ENCODE results near the gene SBK2. TPM values are rescaled to one million over a fixed set of nuclear protein-coding genes. Genes with fewer than 3 reads are reported as not detected.

Gene SBK2
- total RNA-seq, 6 experiments from 2014 or later, result not detected

DNA sequence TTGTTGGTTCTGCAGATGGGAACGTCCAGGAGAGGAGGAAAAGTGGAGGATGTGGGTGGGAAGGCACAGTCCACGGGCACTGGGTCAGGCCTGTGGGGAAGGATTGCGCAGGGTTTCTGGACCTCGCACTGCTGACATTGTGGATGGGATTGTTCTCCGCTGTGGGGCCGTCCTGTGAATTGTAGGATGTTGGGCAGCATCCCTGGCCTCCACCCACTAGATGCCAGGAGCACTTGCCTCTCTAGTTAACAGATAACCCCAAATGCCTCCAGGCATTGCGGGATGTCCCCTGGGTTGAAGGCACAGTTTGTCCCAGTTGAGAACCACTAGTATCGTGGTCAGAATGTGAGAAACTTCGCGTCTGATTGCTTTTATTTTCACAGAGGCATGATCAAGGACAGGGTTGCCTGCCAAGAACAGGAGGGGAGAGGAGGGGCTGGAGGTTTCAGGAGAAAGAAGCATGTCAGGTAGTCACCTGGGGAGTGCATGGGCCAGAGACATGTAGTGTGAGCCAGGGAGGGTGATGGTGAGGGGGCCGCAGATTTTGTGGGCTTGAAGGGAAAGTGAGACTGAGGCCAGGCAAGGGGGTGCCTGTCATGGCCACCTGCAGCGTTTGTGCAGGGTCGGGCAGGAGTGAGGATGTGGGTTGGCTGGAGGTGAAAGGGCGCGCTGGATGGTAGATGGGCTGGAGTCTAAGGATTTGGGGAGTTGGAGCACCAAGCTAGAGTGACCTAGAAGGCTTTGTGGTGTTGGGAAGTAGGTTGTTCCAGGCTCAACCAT, 57.3 kb downstream of the SBK2 start:
- no peak for DNase-seq
- Mint-ChIP-seq H3K27ac (peak overlapping the region; percentile 19; the same call in 1 of the 2 replicates), H3K4me3 (no peak overlapping the region), H3K9me3 (no peaks in the 10 kb centered on the region), H3K27me3 (ENCODE audit: insufficient read depth) (peaks cover 4% of the 10 kb centered on the region), H3K4me1 (ENCODE audit: low read depth) (peaks cover 40% of the 10 kb centered on the region), H3K36me3 (ENCODE audit: low read depth) (peaks cover 4% of the 10 kb centered on the region)
- TF ChIP-seq, protein P1, sequence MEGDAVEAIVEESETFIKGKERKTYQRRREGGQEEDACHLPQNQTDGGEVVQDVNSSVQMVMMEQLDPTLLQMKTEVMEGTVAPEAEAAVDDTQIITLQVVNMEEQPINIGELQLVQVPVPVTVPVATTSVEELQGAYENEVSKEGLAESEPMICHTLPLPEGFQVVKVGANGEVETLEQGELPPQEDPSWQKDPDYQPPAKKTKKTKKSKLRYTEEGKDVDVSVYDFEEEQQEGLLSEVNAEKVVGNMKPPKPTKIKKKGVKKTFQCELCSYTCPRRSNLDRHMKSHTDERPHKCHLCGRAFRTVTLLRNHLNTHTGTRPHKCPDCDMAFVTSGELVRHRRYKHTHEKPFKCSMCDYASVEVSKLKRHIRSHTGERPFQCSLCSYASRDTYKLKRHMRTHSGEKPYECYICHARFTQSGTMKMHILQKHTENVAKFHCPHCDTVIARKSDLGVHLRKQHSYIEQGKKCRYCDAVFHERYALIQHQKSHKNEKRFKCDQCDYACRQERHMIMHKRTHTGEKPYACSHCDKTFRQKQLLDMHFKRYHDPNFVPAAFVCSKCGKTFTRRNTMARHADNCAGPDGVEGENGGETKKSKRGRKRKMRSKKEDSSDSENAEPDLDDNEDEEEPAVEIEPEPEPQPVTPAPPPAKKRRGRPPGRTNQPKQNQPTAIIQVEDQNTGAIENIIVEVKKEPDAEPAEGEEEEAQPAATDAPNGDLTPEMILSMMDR (IDR thresholded peaks at IDR 0.05), result no peak

DNA sequence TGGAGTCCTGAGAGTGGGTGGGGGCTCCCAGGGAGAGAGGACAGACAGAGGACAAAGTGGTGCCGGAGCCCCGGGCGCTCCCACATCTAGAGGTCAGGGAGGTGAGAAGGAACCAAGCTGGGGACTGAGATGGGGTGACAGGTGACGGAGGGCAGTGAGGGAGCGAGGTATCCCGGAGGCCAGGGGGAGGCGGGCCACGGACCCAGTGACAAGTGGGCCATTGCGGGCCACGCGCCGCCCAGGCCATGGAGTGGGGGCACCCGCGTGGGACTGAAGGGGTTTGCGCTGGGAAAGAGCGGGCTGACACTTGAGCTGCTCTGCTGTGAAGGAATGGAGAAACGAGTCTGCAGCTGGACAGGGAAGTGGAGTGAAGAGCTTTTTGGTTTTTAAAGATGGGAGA, 57.9 kb downstream of the SBK2 start:
- H3K9me3 Mint-ChIP-seq, result no peaks in the 10 kb centered on the region
- TF ChIP-seq, protein P1 (IDR thresholded peaks at IDR 0.05), result no peak
- no peak for DNase-seq
- peaks cover 4% of the 10 kb centered on the region for H3K27me3 Mint-ChIP-seq (ENCODE audit: insufficient read depth)
- peak overlapping the region; percentile 97; the same call in 1 of the 2 replicates for H3K4me3 Mint-ChIP-seq
- H3K27ac Mint-ChIP-seq, result no peak overlapping the region
- peaks cover 40% of the 10 kb centered on the region for H3K4me1 Mint-ChIP-seq (ENCODE audit: low read depth)
- H3K36me3 Mint-ChIP-seq (ENCODE audit: low read depth), result peaks cover 4% of the 10 kb centered on the region

Other genes starting within 250 kb of the SBK2 start
- not detected for gene TMEM150B, start 211.8 kb downstream of the SBK2 start, total RNA-seq (2021; fragmentation: NEBNext Ultra II Directional; extraction: Animal tissue kit (Norgen Biotek cat#: 25700))
- gene KMT5C, start 197.3 kb downstream of the SBK2 start, total RNA-seq (2021; fragmentation: NEBNext Ultra II Directional; extraction: Animal tissue kit (Norgen Biotek cat#: 25700)), result 1 to 10 TPM; 3.8 to 6.2 (median 4.4) TPM
- gene COX6B2, start 182.4 kb downstream of the SBK2 start, total RNA-seq (2021; fragmentation: NEBNext Ultra II Directional; extraction: Animal tissue kit (Norgen Biotek cat#: 25700)), result not detected
- gene GARIN5B, start 173.9 kb downstream of the SBK2 start, total RNA-seq (2021; fragmentation: NEBNext Ultra II Directional; extraction: Animal tissue kit (Norgen Biotek cat#: 25700)), result under 1 TPM in 1 of 6 experiments, not detected in 5; 0.05 TPM
- 10 to 100 TPM; 22.2 to 43.4 (median 36.1) TPM for gene IL11, start 166.7 kb downstream of the SBK2 start, total RNA-seq (2021; fragmentation: NEBNext Ultra II Directional; extraction: Animal tissue kit (Norgen Biotek cat#: 25700))
- 1 to 10 TPM in 1 of 6 experiments, under 1 TPM in 2, not detected in 3; 0.33 to 1.1 (median 0.61) TPM for gene TMEM190, start 160.3 kb downstream of the SBK2 start, total RNA-seq (2021; fragmentation: NEBNext Ultra II Directional; extraction: Animal tissue kit (Norgen Biotek cat#: 25700))
- gene TMEM238, start 152.8 kb downstream of the SBK2 start, total RNA-seq (2021; fragmentation: NEBNext Ultra II Directional; extraction: Animal tissue kit (Norgen Biotek cat#: 25700)), result 1 to 10 TPM in 2 of 6 experiments, under 1 TPM in 4; 0.26 to 2.4 (median 0.64) TPM
- gene RPL28, start 151.2 kb downstream of the SBK2 start, total RNA-seq (2021; fragmentation: NEBNext Ultra II Directional; extraction: Animal tissue kit (Norgen Biotek cat#: 25700)), result 1,000 to 10,000 TPM; 2,082 to 2,537 (median 2,362) TPM
- 100 to 1,000 TPM; 181 to 356 (median 309) TPM for gene UBE2S, start 129.3 kb downstream of the SBK2 start, total RNA-seq (2021; fragmentation: NEBNext Ultra II Directional; extraction: Animal tissue kit (Norgen Biotek cat#: 25700))
- not detected for gene SHISA7, start 93.8 kb downstream of the SBK2 start, total RNA-seq (2021; fragmentation: NEBNext Ultra II Directional; extraction: Animal tissue kit (Norgen Biotek cat#: 25700))
- 10 to 100 TPM; 60.1 to 81.4 (median 66.8) TPM for gene ISOC2, start 75.5 kb downstream of the SBK2 start, total RNA-seq (2021; fragmentation: NEBNext Ultra II Directional; extraction: Animal tissue kit (Norgen Biotek cat#: 25700))
- gene C19orf85, start 72.4 kb downstream of the SBK2 start, total RNA-seq (2021; fragmentation: NEBNext Ultra II Directional; extraction: Animal tissue kit (Norgen Biotek cat#: 25700)), result not detected
- gene ZNF628, start 60.5 kb downstream of the SBK2 start, total RNA-seq (2021; fragmentation: NEBNext Ultra II Directional; extraction: Animal tissue kit (Norgen Biotek cat#: 25700)), result 10 to 100 TPM in 2 of 6 experiments, 1 to 10 TPM in 4; 8.6 to 11.3 (median 9.5) TPM
- gene NAT14, start 51.9 kb downstream of the SBK2 start, total RNA-seq (2021; fragmentation: NEBNext Ultra II Directional; extraction: Animal tissue kit (Norgen Biotek cat#: 25700)), result 10 to 100 TPM; 53.3 to 72.0 (median 61.3) TPM
- gene SSC5D, start 48.7 kb downstream of the SBK2 start, total RNA-seq (2021; fragmentation: NEBNext Ultra II Directional; extraction: Animal tissue kit (Norgen Biotek cat#: 25700)), result 10 to 100 TPM; 47.7 to 59.9 (median 51.9) TPM
- not detected for gene SBK3, start 8.4 kb upstream of the SBK2 start, total RNA-seq (2021; fragmentation: NEBNext Ultra II Directional; extraction: Animal tissue kit (Norgen Biotek cat#: 25700))
- 10 to 100 TPM; 19.0 to 24.3 (median 22.0) TPM for gene ZNF579, start 43.7 kb upstream of the SBK2 start, total RNA-seq (2021; fragmentation: NEBNext Ultra II Directional; extraction: Animal tissue kit (Norgen Biotek cat#: 25700))
- 10 to 100 TPM in 5 of 6 experiments, 1 to 10 TPM in 1; 9.9 to 13.1 (median 11.9) TPM for gene FIZ1, start 62.4 kb upstream of the SBK2 start, total RNA-seq (2021; fragmentation: NEBNext Ultra II Directional; extraction: Animal tissue kit (Norgen Biotek cat#: 25700))
- 10 to 100 TPM in 5 of 6 experiments, 1 to 10 TPM in 1; 9.3 to 12.0 (median 10.7) TPM for gene ZNF524, start 63.2 kb upstream of the SBK2 start, total RNA-seq (2021; fragmentation: NEBNext Ultra II Directional; extraction: Animal tissue kit (Norgen Biotek cat#: 25700))
- gene ZNF865, start 68.5 kb upstream of the SBK2 start, total RNA-seq (2021; fragmentation: NEBNext Ultra II Directional; extraction: Animal tissue kit (Norgen Biotek cat#: 25700)), result 10 to 100 TPM; 13.3 to 14.1 (median 13.8) TPM
- gene ZNF784, start 87.4 kb upstream of the SBK2 start, total RNA-seq (2021; fragmentation: NEBNext Ultra II Directional; extraction: Animal tissue kit (Norgen Biotek cat#: 25700)), result 1 to 10 TPM; 4.6 to 5.3 (median 4.8) TPM
- gene ZNF580, start 103.9 kb upstream of the SBK2 start, total RNA-seq (2021; fragmentation: NEBNext Ultra II Directional; extraction: Animal tissue kit (Norgen Biotek cat#: 25700)), result 10 to 100 TPM; 51.0 to 60.5 (median 57.7) TPM
- 10 to 100 TPM; 20.1 to 25.8 (median 21.9) TPM for gene ZNF581, start 106.5 kb upstream of the SBK2 start, total RNA-seq (2021; fragmentation: NEBNext Ultra II Directional; extraction: Animal tissue kit (Norgen Biotek cat#: 25700))
- 10 to 100 TPM; 12.9 to 17.4 (median 14.0) TPM for gene CCDC106, start 111.1 kb upstream of the SBK2 start, total RNA-seq (2021; fragmentation: NEBNext Ultra II Directional; extraction: Animal tissue kit (Norgen Biotek cat#: 25700))
- gene U2AF2, start 117.9 kb upstream of the SBK2 start, total RNA-seq (2021; fragmentation: NEBNext Ultra II Directional; extraction: Animal tissue kit (Norgen Biotek cat#: 25700)), result 100 to 1,000 TPM; 212 to 241 (median 226) TPM
- 100 to 1,000 TPM; 176 to 191 (median 185) TPM for gene EPN1, start 138.1 kb upstream of the SBK2 start, total RNA-seq (2021; fragmentation: NEBNext Ultra II Directional; extraction: Animal tissue kit (Norgen Biotek cat#: 25700))
- not detected for gene NLRP9, start 201.3 kb upstream of the SBK2 start, total RNA-seq (2021; fragmentation: NEBNext Ultra II Directional; extraction: Animal tissue kit (Norgen Biotek cat#: 25700))
- gene RFPL4A, start 222.0 kb upstream of the SBK2 start, total RNA-seq (2021; fragmentation: NEBNext Ultra II Directional; extraction: Animal tissue kit (Norgen Biotek cat#: 25700)), result not detected
- gene RFPL4AL1, start 232.0 kb upstream of the SBK2 start, total RNA-seq (2021; fragmentation: NEBNext Ultra II Directional; extraction: Animal tissue kit (Norgen Biotek cat#: 25700)), result under 1 TPM in 1 of 6 experiments, not detected in 5; 0.23 TPM